K562 (cell line): ENCODE measurements around the gene RIT1. TPM values are rescaled to one million over a fixed set of nuclear protein-coding genes. Genes with fewer than 3 reads are reported as not detected.

Experiments
- ADNP ChIP-seq: fragments of 200-800 bp; sonication (Bioruptor generic); IDR thresholded peaks from 2 replicates; pipeline ENCODE4 v1.6.1; 2016; ENCODE audit warnings: missing genetic modification characterization, missing compliant biosample characterization
- COPS2 ChIP-seq: fragments of 450-650 bp; conservative IDR thresholded peaks from 2 replicates; pipeline ENCODE4 v1.6.1; 2016; ENCODE audit warnings: mild to moderate bottlenecking, moderate library complexity
- CREB3 ChIP-seq: fragments of 450-650 bp; conservative IDR thresholded peaks from 2 replicates; pipeline ENCODE4 v1.6.1; 2016; ENCODE audit warnings: missing genetic modification characterization, low read depth, mild to moderate bottlenecking, missing compliant biosample characterization, moderate library complexity
- ELF2 ChIP-seq: fragments of 250-450 bp; sonication (Bioruptor Pico); IDR thresholded peaks from 2 replicates; pipeline ENCODE4 v1.5.0; 2021; ENCODE audit warnings: mild to moderate bottlenecking
- KHSRP ChIP-seq: fragments of 450-650 bp; IDR thresholded peaks from 2 replicates; pipeline ENCODE4 v1.6.1; 2017
- PRPF4 ChIP-seq: fragments of 200-400 bp; formaldehyde crosslinking; IDR thresholded peaks from one replicate; pipeline ENCODE4 v1.6.1; 2017; ENCODE audit warnings: low read length, low read depth, mild to moderate bottlenecking; ENCODE audit not compliant: insufficient read depth, poor library complexity, severe bottlenecking
- RBM14 ChIP-seq: fragments of 200-400 bp; formaldehyde crosslinking; IDR thresholded peaks from 2 replicates; pipeline ENCODE4 v1.6.1; 2018; ENCODE audit warnings: low read depth, mild to moderate bottlenecking, low read length, moderate library complexity, borderline replicate concordance; ENCODE audit not compliant: insufficient read depth
- SNAPC5 ChIP-seq: fragments of 250-450 bp; sonication (Bioruptor Pico); IDR thresholded peaks from 2 replicates; pipeline ENCODE4 v1.8.0; 2021; ENCODE audit warnings: moderate library complexity, mild to moderate bottlenecking, inconsistent platforms
- TFAM ChIP-seq: fragments of 250-450 bp; sonication (Bioruptor Pico); conservative IDR thresholded peaks from 2 replicates; pipeline ENCODE4 v1.5.0; 2021; ENCODE audit warnings: mild to moderate bottlenecking, moderate library complexity
- USF2 ChIP-seq: sonication (generic); formaldehyde crosslinking; IDR thresholded peaks from 2 replicates; pipeline ENCODE4 v1.5.0; 2020; ENCODE audit warnings: missing genetic modification reagents
- VEZF1 ChIP-seq: fragments of 200-800 bp; sonication (Bioruptor generic); IDR thresholded peaks from 2 replicates; pipeline ENCODE4 v1.6.1; 2017; ENCODE audit warnings: missing genetic modification characterization, missing compliant biosample characterization
- ZBTB17 ChIP-seq: fragments of 450-650 bp; formaldehyde crosslinking; IDR thresholded peaks from 2 replicates; pipeline ENCODE4 v1.4.0; 2020; ENCODE audit warnings: mild to moderate bottlenecking
- ZBTB9 ChIP-seq: fragments of 450-650 bp; formaldehyde crosslinking; IDR thresholded peaks from 2 replicates; pipeline ENCODE4 v1.4.0; 2020; ENCODE audit warnings: mild to moderate bottlenecking, moderate library complexity
- ZC3H4 ChIP-seq: sonication (generic); formaldehyde crosslinking; IDR thresholded peaks from 2 replicates; pipeline ENCODE4 v1.9.0; 2021; ENCODE audit warnings: missing genetic modification reagents, borderline replicate concordance
- ZMIZ1 ChIP-seq, 2 experiments: fragments of 150-350 bp in 1 of 2; IDR thresholded peaks; 2 replicates each; pipeline ENCODE4 v1.6.1; 2012 to 2016; ENCODE audit warnings: low read depth in 2 of 2, low read length in 2 of 2, mild to moderate bottlenecking in 1 of 2, moderate library complexity in 1 of 2
- ZNF239 ChIP-seq: fragments of 250-450 bp; sonication (Bioruptor Pico); IDR thresholded peaks from 2 replicates; pipeline ENCODE4 v1.4.0; 2020; ENCODE audit warnings: mild to moderate bottlenecking
- ZNF695 ChIP-seq: fragments of 450-650 bp; formaldehyde crosslinking; IDR thresholded peaks from 2 replicates; pipeline ENCODE4 v1.4.0; 2020; ENCODE audit warnings: mild to moderate bottlenecking, moderate library complexity
- ZNF79 ChIP-seq: fragments of 250-450 bp; sonication (Bioruptor Pico); IDR thresholded peaks from 2 replicates; pipeline ENCODE4 v1.4.0; 2020; ENCODE audit warnings: low read depth, mild to moderate bottlenecking, moderate library complexity
- ZSCAN32 ChIP-seq: fragments of 450-650 bp; formaldehyde crosslinking; IDR thresholded peaks from 2 replicates; pipeline ENCODE4 v1.4.0; 2020; ENCODE audit warnings: mild to moderate bottlenecking, moderate library complexity
- polyA plus RNA-seq, 8 experiments: library from polyadenylated mRNA; depleted of rRNA in 4 of 8; stranded (reverse) in 5 of 8; unstranded in 3 of 8; fragments of >200 nt; fragmentation: Nextera tagmentation in 2 of 8; fragmentation: Illumina TruSeq in 1 of 8; extraction: Ambion mirVana in 2 of 8; extraction: Trizol in 1 of 8; gene quantifications; 2 replicates each; pipeline versions ENCODE4 v1.2.1 to v1.2.3, GENCODE V29; 2011 to 2014; ENCODE audit warnings: inconsistent platforms in 1 of 8, missing spikeins in 1 of 8
- total RNA-seq, 7 experiments: library from RNA; depleted of rRNA in 6 of 7; stranded (reverse); fragments of >200 nt in 6 of 7; fragmentation: Illumina TruSeq in 2 of 7; extraction: Trizol in 2 of 7; gene quantifications; 2 replicates each; pipeline versions ENCODE4 v1.2.1 to v1.2.3, GENCODE V29; 2011 to 2021; ENCODE audit warnings: low replicate concordance in 1 of 7

Gene RIT1
- total and polyA plus RNA-seq, 9 of the 15 experiments (the other 6 are each of a cell fraction or from before 2014, with no cell fraction given): 13.5 to 57.6 (median 22.9) TPM

GRCh38 chr1:155934097-155934935 is 23.2 kb upstream of the RIT1 start, which contains the start of gene KHDC4 (continued):
- 0 out of 4 replicates have a peak, but pooled peaks of 1 of the 2 experiments have one; percentile 39 for TF ChIP-seq ZMIZ1 (IDR thresholded peaks at IDR 0.05; ENCODE audit: low read depth in 2 of 2, low read length in 2 of 2)
- TF ChIP-seq ZNF239 (CRISPR knock-in tag): no peak
- no peak for TF ChIP-seq SNAPC5 (CRISPR knock-in tag)
- no peak for TF ChIP-seq ZBTB17 (CRISPR knock-in tag)
- TF ChIP-seq PRPF4: peak; percentile 44
- TF ChIP-seq COPS2: no peak
- TF ChIP-seq KHSRP: no peak
- TF ChIP-seq ZC3H4: no peak
- no peak for TF ChIP-seq ZNF79 (CRISPR knock-in tag)
- no peak for TF ChIP-seq RBM14
- TF ChIP-seq VEZF1 (CRISPR knock-in tag): peak; percentile 37; the same call in 1 of the 2 replicates
- peak; percentile 86; the same call in 1 of the 2 replicates for TF ChIP-seq CREB3
- no peak for TF ChIP-seq ZSCAN32 (CRISPR knock-in tag)
- peak; percentile 87; the same call in 1 of the 2 replicates for TF ChIP-seq ELF2
- no peak for TF ChIP-seq USF2 (CRISPR knock-in tag)
- no peak for TF ChIP-seq TFAM (CRISPR knock-in tag)
- TF ChIP-seq ZBTB9 (CRISPR knock-in tag): no peak
- TF ChIP-seq ZNF695 (CRISPR knock-in tag): no peak
- no peak for TF ChIP-seq ADNP (tag)
